H9 (cell line): ENCODE measurements around the gene TRAK1. TPM values are rescaled to one million over a fixed set of nuclear protein-coding genes. Genes with fewer than 3 reads are reported as not detected.
A peak's percentile ranks its signal among the peaks of the same experiment; 100 is the strongest.

Experiments used
- DNase-seq: peaks from one replicate; pipeline ENCODE4 v3.0.0-alpha.2; 2017
- H2AFZ ChIP-seq: one replicate; pipeline ENCODE4 v1.6.1; 2013; ENCODE audit warnings: mild to moderate bottlenecking, low read length, control low read depth, moderate library complexity
- H2AK5ac ChIP-seq: 2 replicates; pipeline ENCODE4 v1.6.1; 2013; ENCODE audit warnings: low read length, control low read depth, mixed read lengths; ENCODE audit not compliant: insufficient read length
- H2BK120ac ChIP-seq: one replicate; pipeline ENCODE4 v1.6.1; 2013; ENCODE audit warnings: low read depth, mild to moderate bottlenecking, low read length, control low read depth, inconsistent platforms; ENCODE audit not compliant: poor library complexity, severe bottlenecking
- H2BK12ac ChIP-seq: 2 replicates; pipeline ENCODE4 v1.6.1; 2013; ENCODE audit warnings: low read length, control low read depth, mixed read lengths, low read depth; ENCODE audit not compliant: insufficient read length
- H2BK15ac ChIP-seq: 2 replicates; pipeline ENCODE4 v1.6.1; 2013; ENCODE audit warnings: low read depth, low read length, control low read depth
- H2BK20ac ChIP-seq: one replicate; pipeline ENCODE4 v1.6.1; 2013; ENCODE audit warnings: low read depth, mild to moderate bottlenecking, low read length, control low read depth, inconsistent platforms; ENCODE audit not compliant: poor library complexity, severe bottlenecking
- H2BK5ac ChIP-seq: 2 replicates; pipeline ENCODE4 v1.6.1; 2013; ENCODE audit warnings: low read length, control low read depth, mixed read lengths; ENCODE audit not compliant: insufficient read length
- H3K14ac ChIP-seq: 2 replicates; pipeline ENCODE4 v1.6.1; 2013; ENCODE audit warnings: low read length, control low read depth; ENCODE audit not compliant: insufficient read depth
- H3K18ac ChIP-seq: 2 replicates; pipeline ENCODE4 v1.6.1; 2013; ENCODE audit warnings: low read depth, mild to moderate bottlenecking, mixed read lengths, low read length, control low read depth; ENCODE audit not compliant: insufficient read length
- H3K23ac ChIP-seq: 2 replicates; pipeline ENCODE4 v1.6.1; 2013; ENCODE audit warnings: low read length, control low read depth, mixed read lengths, low read depth; ENCODE audit not compliant: insufficient read length
- H3K23me2 ChIP-seq: 2 replicates; pipeline ENCODE4 v1.6.1; 2013; ENCODE audit warnings: low read depth, mild to moderate bottlenecking, mixed read lengths, low read length, control low read depth; ENCODE audit not compliant: insufficient read length, poor library complexity, severe bottlenecking
- H3K27ac ChIP-seq: 2 replicates; pipeline ENCODE4 v1.5.1; 2013; ENCODE audit warnings: low read length, control low read depth, mixed read lengths, low read depth; ENCODE audit not compliant: insufficient read length
- H3K27me3 ChIP-seq: 2 replicates; pipeline ENCODE4 v1.6.1; 2013; ENCODE audit warnings: low read length, control low read depth, inconsistent platforms; ENCODE audit not compliant: insufficient read depth
- H3K4ac ChIP-seq: 2 replicates; pipeline ENCODE4 v1.6.1; 2013; ENCODE audit warnings: low read depth, mild to moderate bottlenecking, control low read depth, inconsistent platforms, low read length, moderate library complexity
- H3K4me1 ChIP-seq: 2 replicates; pipeline ENCODE4 v1.6.1; 2013; ENCODE audit warnings: low read length, control low read depth, inconsistent platforms; ENCODE audit not compliant: insufficient read depth
- H3K4me2 ChIP-seq: 2 replicates; pipeline ENCODE4 v1.6.1; 2013; ENCODE audit warnings: low read length, control low read depth, mixed read lengths; ENCODE audit not compliant: insufficient read length, insufficient read depth
- H3K56ac ChIP-seq: 2 replicates; pipeline ENCODE4 v1.6.1; 2013; ENCODE audit warnings: low read depth, mild to moderate bottlenecking, mixed read lengths, low read length, control low read depth; ENCODE audit not compliant: insufficient read length
- H3K79me1 ChIP-seq: 2 replicates; pipeline ENCODE4 v1.6.1; 2013; ENCODE audit warnings: low read depth, mild to moderate bottlenecking, moderate library complexity, low read length, control low read depth, inconsistent platforms; ENCODE audit not compliant: insufficient read depth, poor library complexity, severe bottlenecking
- H3K79me2 ChIP-seq: 2 replicates; pipeline ENCODE4 v1.6.1; 2013; ENCODE audit warnings: low read length, control low read depth, inconsistent platforms; ENCODE audit not compliant: insufficient read depth
- H3K9ac ChIP-seq: 2 replicates; pipeline ENCODE4 v1.6.1; 2013; ENCODE audit warnings: low read length, control low read depth, mixed read lengths; ENCODE audit not compliant: insufficient read length; ENCODE audit errors: extremely low read depth
- H3K9me3 ChIP-seq: one replicate; pipeline ENCODE4 v1.6.1; 2013; ENCODE audit warnings: low read depth, low read length, inconsistent platforms; ENCODE audit not compliant: control insufficient read depth
- H3T11ph ChIP-seq: one replicate; pipeline ENCODE4 v1.6.1; 2013; ENCODE audit warnings: mild to moderate bottlenecking, low read length, control low read depth, inconsistent platforms
- H4K20me1 ChIP-seq: one replicate; pipeline ENCODE4 v1.6.1; 2013; ENCODE audit not compliant: control insufficient read depth, insufficient read length, insufficient read depth
- H4K5ac ChIP-seq: 2 replicates; pipeline ENCODE4 v1.6.1; 2013; ENCODE audit warnings: low read depth, mild to moderate bottlenecking, mixed read lengths, low read length, control low read depth; ENCODE audit not compliant: insufficient read length
- H4K8ac ChIP-seq: replicated peaks from 2 replicates; pipeline ENCODE4 v1.6.1; 2013; ENCODE audit warnings: low read length, control low read depth, mixed read lengths, low read depth; ENCODE audit not compliant: insufficient read length
- H4K91ac ChIP-seq: 2 replicates; pipeline ENCODE4 v1.6.1; 2013; ENCODE audit warnings: low read depth, mild to moderate bottlenecking, moderate library complexity, mixed read lengths, low read length, control low read depth; ENCODE audit not compliant: insufficient read length
- H3K27ac Mint-ChIP-seq, 3 experiments: 2 replicates in 2 of 3; 3 replicates in 1 of 3; pipeline ENCODE4 v1.8.0; 2020 to 2021; ENCODE audit warnings: mixed read lengths in 3 of 3, mild to moderate bottlenecking in 1 of 3, moderate library complexity in 1 of 3
- H3K27me3 Mint-ChIP-seq: 2 replicates; pipeline ENCODE4 v1.8.0; 2021; ENCODE audit warnings: low read depth, mild to moderate bottlenecking, moderate library complexity, mixed read lengths
- H3K36me3 Mint-ChIP-seq, 3 experiments: 2 replicates in 2 of 3; 3 replicates in 1 of 3; pipeline ENCODE4 v1.8.0; 2020 to 2021; ENCODE audit warnings: low read depth in 3 of 3, mixed read lengths in 3 of 3; ENCODE audit not compliant: insufficient read depth in 1 of 3
- H3K4me1 Mint-ChIP-seq, 2 experiments: 2 replicates each; pipeline ENCODE4 v1.8.0; 2020; ENCODE audit warnings: mixed read lengths in 2 of 2
- H3K4me3 Mint-ChIP-seq, 2 experiments: 2 replicates in 1 of 2; 3 replicates in 1 of 2; pipeline ENCODE4 v1.8.0; 2020 to 2021; ENCODE audit warnings: mild to moderate bottlenecking in 2 of 2, mixed read lengths in 2 of 2, moderate library complexity in 1 of 2
- H3K9me3 Mint-ChIP-seq, 2 experiments: 2 replicates in 1 of 2; 3 replicates in 1 of 2; pipeline ENCODE4 v1.8.0; 2020; ENCODE audit warnings: mild to moderate bottlenecking in 2 of 2, mixed read lengths in 2 of 2, moderate library complexity in 1 of 2
- WGBS: extraction: QIAGEN DNeasy Blood & Tissue Kit; methylation state at CpG from one replicate; pipeline ENCODE4 v1.1.7; 2013; ENCODE audit warnings: missing lambda C conversion rate, low lambda C conversion rate, mixed read lengths; ENCODE audit not compliant: insufficient read length; ENCODE audit errors: extremely low coverage; 5-methylcytosine and 5-hydroxymethylcytosine counted together
- total RNA-seq: library from RNA; stranded (reverse); gene quantifications from 2 replicates; pipeline ENCODE4 v1.2.1, GENCODE V29; 2021
- TF ChIP-seq, protein P1 (sequence below): fragments of 200-600 bp; sonication (generic); conservative IDR thresholded peaks from 3 replicates; pipeline ENCODE4 v1.8.0; 2021; ENCODE audit warnings: antibody characterized with exemption, mild to moderate bottlenecking

TRAK1 gene
- total RNA-seq, 1 experiment from 2014 or later: 34.2 TPM

DNA sequence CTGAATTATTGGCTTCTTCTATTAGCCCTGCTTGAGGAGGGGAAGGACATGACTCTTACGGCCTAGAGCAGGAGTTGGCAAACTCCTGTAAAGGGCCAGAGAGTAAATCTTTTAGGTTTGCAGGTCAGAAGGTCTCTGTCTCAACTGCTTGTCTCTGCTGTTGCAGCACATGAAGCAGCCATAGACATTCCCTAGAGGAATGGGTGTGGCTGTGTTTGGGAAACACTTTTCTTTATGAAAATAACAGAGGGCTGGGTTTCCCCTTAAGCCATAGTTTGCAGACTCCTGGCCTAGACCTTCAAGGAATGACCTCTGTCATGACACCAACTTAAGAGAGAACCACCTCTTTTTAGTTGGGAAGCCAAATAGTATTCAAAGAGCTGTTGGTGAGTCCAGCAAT, 10.3 kb downstream of the TRAK1 start:
- Histone ChIP-seq H3K27me3 (no peaks in the 10 kb centered on the region), H3K4me1 (no peaks in the 10 kb centered on the region), H3K23me2 (no peaks in the 10 kb centered on the region), H2AK5ac (no peak overlapping the region), H4K5ac (no peak overlapping the region), H3K27ac (no peak overlapping the region), H3K4me2 (no peak overlapping the region), H4K91ac (no peak overlapping the region), H4K20me1 (no peaks in the 10 kb centered on the region), H3K79me1 (no peaks in the 10 kb centered on the region), H2BK20ac (no peak overlapping the region), H3K4ac (no peak overlapping the region), H2BK12ac (no peak overlapping the region), H2BK5ac (no peak overlapping the region), H3K9me3 (no peaks in the 10 kb centered on the region), H3K14ac (no peak overlapping the region), H2AFZ (no peak overlapping the region), H3T11ph (no peak overlapping the region), H3K23ac (no peak overlapping the region), H3K56ac (no peak overlapping the region), H3K9ac (no peak overlapping the region), H3K79me2 (no peaks in the 10 kb centered on the region; the same call in 1 of the 2 replicates), H4K8ac (no peak overlapping the region), H2BK15ac (no peak overlapping the region), H3K18ac (no peak overlapping the region), H2BK120ac (no peak overlapping the region)
- no CpG with 5 or more reads among the region's 1 CpG for WGBS
- Mint-ChIP-seq H3K4me1 (peaks cover 16 to 24% of the 10 kb centered on the region in 2 experiments), H3K9me3 (peaks cover 10 to 19% of the 10 kb centered on the region in 2 experiments), H3K4me3 (no peak overlapping the region), H3K36me3 (peaks cover 18 to 29% (median 25%) of the 10 kb centered on the region in 3 experiments), H3K27me3 (no peaks in the 10 kb centered on the region), H3K27ac (peak overlapping the region in 2 of 3 experiments; percentile 45 to 85; a peak in 2 of 7 replicates)
- TF ChIP-seq, protein P1, sequence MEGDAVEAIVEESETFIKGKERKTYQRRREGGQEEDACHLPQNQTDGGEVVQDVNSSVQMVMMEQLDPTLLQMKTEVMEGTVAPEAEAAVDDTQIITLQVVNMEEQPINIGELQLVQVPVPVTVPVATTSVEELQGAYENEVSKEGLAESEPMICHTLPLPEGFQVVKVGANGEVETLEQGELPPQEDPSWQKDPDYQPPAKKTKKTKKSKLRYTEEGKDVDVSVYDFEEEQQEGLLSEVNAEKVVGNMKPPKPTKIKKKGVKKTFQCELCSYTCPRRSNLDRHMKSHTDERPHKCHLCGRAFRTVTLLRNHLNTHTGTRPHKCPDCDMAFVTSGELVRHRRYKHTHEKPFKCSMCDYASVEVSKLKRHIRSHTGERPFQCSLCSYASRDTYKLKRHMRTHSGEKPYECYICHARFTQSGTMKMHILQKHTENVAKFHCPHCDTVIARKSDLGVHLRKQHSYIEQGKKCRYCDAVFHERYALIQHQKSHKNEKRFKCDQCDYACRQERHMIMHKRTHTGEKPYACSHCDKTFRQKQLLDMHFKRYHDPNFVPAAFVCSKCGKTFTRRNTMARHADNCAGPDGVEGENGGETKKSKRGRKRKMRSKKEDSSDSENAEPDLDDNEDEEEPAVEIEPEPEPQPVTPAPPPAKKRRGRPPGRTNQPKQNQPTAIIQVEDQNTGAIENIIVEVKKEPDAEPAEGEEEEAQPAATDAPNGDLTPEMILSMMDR: no peak
- no peak for DNase-seq
